H1 (cell line): Measurements from ENCODE around the gene OTUD4.

ENCODE experiments used
- CTCF ChIP-seq, 3 experiments: IDR thresholded peaks; 1 replicate in 2 of 3; 2 replicates in 1 of 3; pipeline versions ENCODE4 v1.5.1 to v1.6.1; 2011; ENCODE audit warnings: low read length in 3 of 3, mild to moderate bottlenecking in 3 of 3, inconsistent platforms in 2 of 3, low read depth in 1 of 3, moderate library complexity in 1 of 3; ENCODE audit not compliant: insufficient read depth in 1 of 3; ENCODE audit errors: control extremely low read depth in 1 of 3
- EGR1 ChIP-seq: IDR thresholded peaks from 2 replicates; pipeline ENCODE4 v1.6.1; 2011; ENCODE audit warnings: low read depth, low read length, borderline replicate concordance
- EP300 ChIP-seq, 2 experiments: IDR thresholded peaks; 1 replicate in 1 of 2; 2 replicates in 1 of 2; pipeline ENCODE4 v1.6.1; 2011 to 2012; ENCODE audit warnings: low read depth in 2 of 2, low read length in 2 of 2, mild to moderate bottlenecking in 2 of 2, borderline replicate concordance in 1 of 2, inconsistent platforms in 1 of 2, moderate library complexity in 1 of 2
- FOSL1 ChIP-seq: IDR thresholded peaks from 2 replicates; pipeline ENCODE4 v1.6.1; 2011; ENCODE audit warnings: mild to moderate bottlenecking, low read depth, low read length, moderate library complexity; ENCODE audit not compliant: insufficient read depth
- JUN ChIP-seq: IDR thresholded peaks from 2 replicates; pipeline ENCODE4 v1.6.1; 2011; ENCODE audit warnings: low read depth, mild to moderate bottlenecking, improper control_type of control experiment, low read length
- POLR2A ChIP-seq, 2 experiments: IDR thresholded peaks; 1 replicate in 1 of 2; 2 replicates in 1 of 2; pipeline ENCODE4 v1.6.1; 2011; ENCODE audit warnings: low read depth in 2 of 2, low read length in 2 of 2, mild to moderate bottlenecking in 2 of 2; ENCODE audit errors: control extremely low read depth in 1 of 2
- SIN3A ChIP-seq, 2 experiments: IDR thresholded peaks in 1 of 2; conservative IDR thresholded peaks in 1 of 2; 2 replicates each; pipeline ENCODE4 v1.6.1; 2011 to 2012; ENCODE audit warnings: low read length in 2 of 2, improper control_type of control experiment in 1 of 2, low read depth in 1 of 2, mild to moderate bottlenecking in 1 of 2
- SIX5 ChIP-seq: IDR thresholded peaks from 2 replicates; pipeline ENCODE4 v1.6.1; 2011; ENCODE audit warnings: mild to moderate bottlenecking, low read depth, low read length
- SP1 ChIP-seq: IDR thresholded peaks from 2 replicates; pipeline ENCODE4 v1.6.1; 2011; ENCODE audit warnings: low read depth, low read length
- SRF ChIP-seq: IDR thresholded peaks from 2 replicates; pipeline ENCODE4 v1.6.1; 2011; ENCODE audit warnings: mild to moderate bottlenecking, low read depth, low read length, moderate library complexity
- SUZ12 ChIP-seq: fragments of 200-600 bp; sonication (generic); IDR thresholded peaks from 2 replicates; pipeline ENCODE4 v1.6.1; 2012; ENCODE audit warnings: mild to moderate bottlenecking, inconsistent platforms, low read length, moderate library complexity, mixed read lengths
- TCF12 ChIP-seq: IDR thresholded peaks from 2 replicates; pipeline ENCODE4 v1.6.1; 2011; ENCODE audit warnings: low read depth, mild to moderate bottlenecking, low read length

DNA sequence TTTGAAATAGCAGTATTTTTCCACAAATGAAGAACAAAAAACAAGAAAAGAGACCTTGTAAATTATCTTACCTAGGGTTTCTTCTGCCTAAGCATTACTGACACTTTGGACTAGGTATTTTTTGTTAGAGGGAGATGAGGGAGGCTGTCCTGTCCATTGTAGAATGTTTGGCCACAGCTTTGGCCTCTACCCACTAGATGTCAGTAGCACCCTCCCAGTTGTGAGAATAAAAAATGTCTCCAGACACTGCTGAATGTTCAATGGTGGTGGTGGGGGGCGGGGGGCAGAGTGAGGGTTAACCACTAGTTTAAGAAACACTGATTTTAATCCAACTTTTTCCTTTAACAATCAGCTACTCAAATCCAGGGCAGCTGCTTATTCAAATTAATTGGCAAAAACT lies 25.8 kb downstream of the OTUD4 start:
- TF ChIP-seq CTCF (IDR thresholded peaks at IDR 0.05; ENCODE audit: control extremely low read depth in 1 of 3, insufficient read depth in 1 of 3, low read depth in 1 of 3, low read length in 3 of 3) (peak in 2 of 3 experiments; percentile 21 to 54; a peak in 2 of 4 replicates), SP1 (no peak), FOSL1 (no peak), EP300 (IDR thresholded peaks at IDR 0.05; ENCODE audit: borderline replicate concordance in 1 of 2, low read depth in 2 of 2, low read length in 2 of 2) (no peak), SIN3A (conservative IDR thresholded peaks at IDR 0.05 in 1 of 2, IDR thresholded peaks at IDR 0.05 in 1 of 2; ENCODE audit: low read depth in 1 of 2, low read length in 2 of 2) (no peak), POLR2A (IDR thresholded peaks at IDR 0.05; ENCODE audit: control extremely low read depth in 1 of 2, low read depth in 2 of 2, low read length in 2 of 2) (no peak), SIX5 (no peak), SRF (no peak), JUN (no peak), TCF12 (no peak), SUZ12 (no peak), EGR1 (no peak)
